H1 (cell line): Measurements from ENCODE around the gene NAV2. TPM values are rescaled to one million over a fixed set of nuclear protein-coding genes. Genes with fewer than 3 reads are reported as not detected.

Experiments used
- CTCF ChIA-PET: fragments of 300-600 bp; sonication (Branson Sonifier 250); formaldehyde crosslinking; loops from one replicate; lab custom pipeline; 2021; ENCODE audit not compliant: partially characterized antibody; lab: Charles Lee
- POLR2A ChIA-PET: fragments of 300-600 bp; sonication (Branson Sonifier 250); formaldehyde crosslinking; loops from one replicate; lab custom pipeline; 2021; ENCODE audit warnings: inconsistent platforms; ENCODE audit not compliant: partially characterized antibody; lab: Charles Lee
- DNase-seq, 2 experiments: peaks; one replicate each; pipeline versions ENCODE4 v3.0.0 to v3.0.0-alpha.2; 2010 to 2022; ENCODE audit warnings: low spot score in 2 of 2, low read depth in 1 of 2, mixed read lengths in 1 of 2
- FAIRE-seq: peaks from 2 replicates; lab custom pipeline; 2011; peaks lifted over from hg19 to GRCh38; lab: Jason Lieb, UNC
- H2AFZ ChIP-seq: 2 replicates; pipeline ENCODE4 v1.8.1; 2012; ENCODE audit warnings: low read length, inconsistent platforms
- H2AK5ac ChIP-seq: 2 replicates; pipeline ENCODE4 v1.6.1; 2013; ENCODE audit warnings: low read depth, low read length
- H2BK120ac ChIP-seq: replicated peaks from 2 replicates; pipeline ENCODE3; 2013; ENCODE audit warnings: low read depth, low read length, inconsistent platforms
- H2BK12ac ChIP-seq: 2 replicates; pipeline ENCODE4 v1.6.1; 2013; ENCODE audit warnings: low read depth, low read length
- H2BK15ac ChIP-seq: 2 replicates; pipeline ENCODE4 v1.6.1; 2013; ENCODE audit warnings: low read length
- H2BK20ac ChIP-seq: 2 replicates; pipeline ENCODE4 v1.6.1; 2013; ENCODE audit warnings: low read length
- H2BK5ac ChIP-seq: 2 replicates; pipeline ENCODE4 v1.6.1; 2013; ENCODE audit warnings: low read depth, low read length
- H3K14ac ChIP-seq: 2 replicates; pipeline ENCODE4 v1.6.1; 2013; ENCODE audit warnings: inconsistent platforms; ENCODE audit not compliant: insufficient read length
- H3K18ac ChIP-seq: 2 replicates; pipeline ENCODE4 v1.6.1; 2013; ENCODE audit warnings: low read length; ENCODE audit errors: extremely low read depth
- H3K23ac ChIP-seq: 2 replicates; pipeline ENCODE4 v1.6.1; 2013; ENCODE audit warnings: inconsistent platforms; ENCODE audit not compliant: insufficient read length
- H3K23me2 ChIP-seq: 2 replicates; pipeline ENCODE4 v1.6.1; 2013; ENCODE audit warnings: low read depth, low read length
- H3K27ac ChIP-seq: 2 replicates; pipeline ENCODE4 v1.6.1; 2011; ENCODE audit warnings: low read depth, low read length, inconsistent platforms
- H3K27me3 ChIP-seq, 4 experiments: replicated peaks in 1 of 4; 1 replicate in 1 of 4; 2 replicates in 3 of 4; pipeline versions ENCODE4 v1.6.1 to v1.8.1; 2011 to 2013; ENCODE audit warnings: low read length in 3 of 4, mild to moderate bottlenecking in 3 of 4, inconsistent platforms in 2 of 4, mixed read lengths in 2 of 4, moderate library complexity in 1 of 4; ENCODE audit not compliant: control insufficient read depth in 3 of 4, insufficient read depth in 3 of 4; ENCODE audit errors: extremely low read depth in 1 of 4
- H3K36me3 ChIP-seq, 4 experiments: 2 replicates each; pipeline versions ENCODE4 v1.6.1 to v1.8.1; 2011 to 2013; ENCODE audit warnings: mild to moderate bottlenecking in 4 of 4, low read length in 3 of 4, moderate library complexity in 2 of 4, control low read depth in 1 of 4, inconsistent platforms in 1 of 4; ENCODE audit not compliant: insufficient read depth in 4 of 4, control insufficient read depth in 2 of 4
- H3K4ac ChIP-seq: replicated peaks from 2 replicates; pipeline ENCODE3; 2013; ENCODE audit warnings: low read length, low read depth, mixed read lengths, inconsistent platforms; ENCODE audit not compliant: insufficient read length
- H3K4me1 ChIP-seq, 4 experiments: replicated peaks in 1 of 4; 1 replicate in 1 of 4; 2 replicates in 3 of 4; pipeline versions ENCODE4 v1.6.1 to v1.8.1; 2011 to 2013; ENCODE audit warnings: low read length in 3 of 4, inconsistent platforms in 2 of 4, mixed read lengths in 1 of 4; ENCODE audit not compliant: insufficient read depth in 4 of 4, control insufficient read depth in 3 of 4
- H3K4me2 ChIP-seq, 2 experiments: 2 replicates each; pipeline versions ENCODE4 v1.6.1 to v1.8.1; 2011 to 2013; ENCODE audit warnings: low read depth in 2 of 2, low read length in 2 of 2, control low read depth in 1 of 2, inconsistent platforms in 1 of 2, mild to moderate bottlenecking in 1 of 2; ENCODE audit not compliant: insufficient read depth in 1 of 2
- H3K4me3 ChIP-seq, 4 experiments: fragments of 200-600, 300-600 bp in 1 of 4; sonication (generic), shearing (Covaris generic), sonication (Bioruptor Twin) in 1 of 4; 2 replicates each; pipeline versions ENCODE4 v1.5.1 to v1.8.1; 2011 to 2016; ENCODE audit warnings: low read length in 4 of 4, low read depth in 3 of 4, control low read depth in 2 of 4, inconsistent platforms in 2 of 4, mild to moderate bottlenecking in 2 of 4, mixed read lengths in 1 of 4, moderate library complexity in 1 of 4; ENCODE audit not compliant: insufficient read depth in 2 of 4; ENCODE audit errors: extremely low read depth in 1 of 4
- H3K56ac ChIP-seq: replicated peaks from 2 replicates; pipeline ENCODE3; 2013; ENCODE audit warnings: low read depth, mild to moderate bottlenecking, mixed read lengths, low read length, inconsistent platforms; ENCODE audit not compliant: insufficient read length
- H3K79me1 ChIP-seq: 2 replicates; pipeline ENCODE4 v1.6.1; 2013; ENCODE audit warnings: low read depth, low read length, control low read depth
- H3K79me2 ChIP-seq, 2 experiments: 2 replicates each; pipeline versions ENCODE4 v1.6.1 to v1.8.1; 2012 to 2013; ENCODE audit warnings: low read length in 2 of 2, mild to moderate bottlenecking in 2 of 2, inconsistent platforms in 1 of 2; ENCODE audit not compliant: insufficient read depth in 2 of 2, control insufficient read depth in 1 of 2
- H3K9ac ChIP-seq, 4 experiments: replicated peaks in 1 of 4; 1 replicate in 1 of 4; 2 replicates in 3 of 4; pipeline versions ENCODE4 v1.6.1 to v1.8.1; 2011 to 2013; ENCODE audit warnings: low read depth in 3 of 4, low read length in 3 of 4, control low read depth in 2 of 4, mild to moderate bottlenecking in 2 of 4, moderate library complexity in 2 of 4, inconsistent platforms in 1 of 4; ENCODE audit errors: extremely low read depth in 1 of 4
- H3K9me3 ChIP-seq, 2 experiments: 2 replicates each; pipeline versions ENCODE4 v1.6.1 to v1.8.1; 2012 to 2013; ENCODE audit warnings: mild to moderate bottlenecking in 2 of 2, moderate library complexity in 2 of 2, control low read depth in 1 of 2, inconsistent platforms in 1 of 2, low read depth in 1 of 2, low read length in 1 of 2, mixed read lengths in 1 of 2; ENCODE audit not compliant: insufficient read depth in 2 of 2
- H4K20me1 ChIP-seq, 2 experiments: replicated peaks in 1 of 2; 2 replicates each; pipeline versions ENCODE3 to v1.8.1; 2011 to 2013; ENCODE audit warnings: inconsistent platforms in 2 of 2, low read length in 2 of 2, mild to moderate bottlenecking in 1 of 2; ENCODE audit not compliant: insufficient read depth in 2 of 2, control insufficient read depth in 1 of 2
- H4K5ac ChIP-seq: 2 replicates; pipeline ENCODE4 v1.6.1; 2013; ENCODE audit warnings: low read length, low read depth, mixed read lengths, inconsistent platforms; ENCODE audit not compliant: insufficient read length
- H4K8ac ChIP-seq: 2 replicates; pipeline ENCODE4 v1.8.0; 2013; ENCODE audit warnings: mild to moderate bottlenecking, moderate library complexity, low read length, inconsistent platforms; ENCODE audit not compliant: insufficient read depth; ENCODE audit errors: extremely low read depth
- H4K91ac ChIP-seq: replicated peaks from 2 replicates; pipeline ENCODE3; 2013; ENCODE audit warnings: low read length, mixed read lengths, inconsistent platforms; ENCODE audit not compliant: insufficient read length
- GABPA ChIP-seq: IDR thresholded peaks from 2 replicates; pipeline ENCODE4 v1.6.1; 2011; ENCODE audit warnings: mild to moderate bottlenecking, low read length, moderate library complexity, borderline replicate concordance; ENCODE audit not compliant: insufficient read depth
- GTF2F1 ChIP-seq: IDR thresholded peaks from 2 replicates; pipeline ENCODE4 v1.6.1; 2012; ENCODE audit warnings: low read depth, low read length, improper control_type of control experiment, borderline replicate concordance
- KDM1A ChIP-seq: fragments of 200-600, 300-600 bp; sonication (generic); IDR thresholded peaks from 2 replicates; pipeline ENCODE4 v1.7.1; 2016; ENCODE audit warnings: mild to moderate bottlenecking, low read length, borderline replicate concordance
- PHF8 ChIP-seq: fragments of 200-600 bp; sonication (generic); conservative IDR thresholded peaks from 2 replicates; pipeline ENCODE4 v1.7.1; 2012; ENCODE audit warnings: low read depth, mild to moderate bottlenecking, inconsistent platforms, low read length, moderate library complexity
- SIN3A ChIP-seq, 2 experiments: IDR thresholded peaks in 1 of 2; conservative IDR thresholded peaks in 1 of 2; 2 replicates each; pipeline ENCODE4 v1.6.1; 2011 to 2012; ENCODE audit warnings: low read length in 2 of 2, improper control_type of control experiment in 1 of 2, low read depth in 1 of 2, mild to moderate bottlenecking in 1 of 2
- SIX5 ChIP-seq: IDR thresholded peaks from 2 replicates; pipeline ENCODE4 v1.6.1; 2011; ENCODE audit warnings: mild to moderate bottlenecking, low read depth, low read length
- SP4 ChIP-seq: IDR thresholded peaks from 2 replicates; pipeline ENCODE4 v1.6.1; 2012; ENCODE audit warnings: low read length, inconsistent platforms
- TBP ChIP-seq: IDR thresholded peaks from 2 replicates; pipeline ENCODE4 v1.6.1; 2011; ENCODE audit warnings: low read depth, low read length, improper control_type of control experiment
- WGBS, 2 experiments: shearing (Covaris generic) in 1 of 2; methylation state at CpG; one replicate each; pipeline versions ENCODE4 v1.1.6 to v1.1.7; 2013 to 2015; ENCODE audit warnings: low lambda C conversion rate in 2 of 2, mixed read lengths in 2 of 2, inconsistent platforms in 1 of 2, low coverage in 1 of 2, missing lambda C conversion rate in 1 of 2; ENCODE audit not compliant: insufficient replicate concordance in 2 of 2, insufficient coverage in 1 of 2, insufficient read length in 1 of 2; ENCODE audit errors: extremely low coverage in 1 of 2, missing lambda C conversion rate in 1 of 2; 5-methylcytosine and 5-hydroxymethylcytosine counted together
- polyA plus RNA-seq, 7 experiments: library from polyadenylated mRNA; depleted of rRNA in 3 of 7; stranded (reverse) in 5 of 7; unstranded in 2 of 7; fragments of >200 nt in 5 of 7; fragments of 200-250 nt in 2 of 7; gene quantifications; 1 replicate in 5 of 7; 2 replicates in 1 of 7; 4 replicates in 1 of 7; pipeline versions ENCODE4 v1.2.1 to v1.2.3, GENCODE V29; 2011 to 2013; ENCODE audit warnings: missing spikeins in 2 of 7, mixed read lengths in 2 of 7
- total RNA-seq: library from RNA; stranded (reverse); fragmentation: NEBNext Ultra II Directional; extraction: Animal tissue kit (Norgen Biotek cat#: 25700); gene quantifications from 2 replicates; pipeline ENCODE4 v1.2.1, GENCODE V29; 2021
- TF ChIP-seq, protein P1 (sequence below): IDR thresholded peaks from 2 replicates; pipeline ENCODE4 v1.6.1; 2011; ENCODE audit warnings: low read length, improper control_type of control experiment

NAV2 gene
- total and polyA plus RNA-seq, 2 of the 8 experiments (the other 6 are each of a cell fraction or from before 2014, with no cell fraction given), result 35.6 to 73.6 TPM

- no peak overlapping the region for H3K14ac ChIP-seq
- no peak for DNase-seq
- H2BK12ac ChIP-seq, result peak overlapping the region; percentile 29; the same call in 1 of the 2 replicates
- H3K23ac ChIP-seq, result no peak overlapping the region
- no peak overlapping the region for H2BK15ac ChIP-seq
- H4K8ac ChIP-seq, result no peak overlapping the region
- H3K56ac ChIP-seq, result no peak overlapping the region
- no peaks in the 10 kb centered on the region for H3K9me3 ChIP-seq
- no peaks in the 10 kb centered on the region for H3K79me2 ChIP-seq
- no peak overlapping the region for H4K5ac ChIP-seq
- no peaks in the 10 kb centered on the region for H3K36me3 ChIP-seq
- WGBS, 2 experiments, result 84% methylated on average over 8 of the region's 8 CpGs; no CpG with 5 or more reads in 1 of the 2 experiments
- no peak overlapping the region for H4K91ac ChIP-seq
- no peak overlapping the region; a peak in 1 of 4 replicates for H3K4me2 ChIP-seq
- no peak for FAIRE-seq
- no peak overlapping the region for H2AK5ac ChIP-seq
- H3K4me1 ChIP-seq, result peaks cover 0 to 12% (median 7%) of the 10 kb centered on the region in 4 experiments; a peak in 5 of 7 replicates
- H2AFZ ChIP-seq, result no peak overlapping the region
- H3K4ac ChIP-seq, result no peak overlapping the region
- no peak overlapping the region for H2BK20ac ChIP-seq
- H3K18ac ChIP-seq, result no peak overlapping the region
- ChIA-PET POLR2A (interaction anchor here (1.4 to 1.8 kb wide), 2 partner anchors 13 to 15 kb away, joined by 3 to 10 read pairs; partner anchors contain the start of gene NAV2), CTCF (interaction anchor here (0.7 to 3.4 kb wide), 18 partner anchors 10 to 622 kb away, joined by 3 to 16 read pairs (median 4); no protein-coding TSS in a partner anchor)
- TF ChIP-seq, protein P1, sequence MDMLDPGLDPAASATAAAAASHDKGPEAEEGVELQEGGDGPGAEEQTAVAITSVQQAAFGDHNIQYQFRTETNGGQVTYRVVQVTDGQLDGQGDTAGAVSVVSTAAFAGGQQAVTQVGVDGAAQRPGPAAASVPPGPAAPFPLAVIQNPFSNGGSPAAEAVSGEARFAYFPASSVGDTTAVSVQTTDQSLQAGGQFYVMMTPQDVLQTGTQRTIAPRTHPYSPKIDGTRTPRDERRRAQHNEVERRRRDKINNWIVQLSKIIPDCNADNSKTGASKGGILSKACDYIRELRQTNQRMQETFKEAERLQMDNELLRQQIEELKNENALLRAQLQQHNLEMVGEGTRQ, result no peak
- TF ChIP-seq PHF8 (no peak), SIX5 (no peak), SIN3A (conservative IDR thresholded peaks at IDR 0.05 in 1 of 2, IDR thresholded peaks at IDR 0.05 in 1 of 2; ENCODE audit: low read depth in 1 of 2, low read length in 2 of 2) (no peak), TBP (no peak), SP4 (no peak), GABPA (no peak), GTF2F1 (no peak), KDM1A (no peak)
- H3K27ac ChIP-seq, result no peak overlapping the region
- H4K20me1 ChIP-seq, result no peaks in the 10 kb centered on the region
- H3K79me1 ChIP-seq, result no peaks in the 10 kb centered on the region
- H3K27me3 ChIP-seq, result no peaks in the 10 kb centered on the region; a peak in 1 of 7 replicates
- H2BK120ac ChIP-seq, result no peak overlapping the region
- H3K9ac ChIP-seq, result no peak overlapping the region
- no peak overlapping the region for H3K4me3 ChIP-seq
- no peak overlapping the region for H2BK5ac ChIP-seq
- H3K23me2 ChIP-seq, result no peaks in the 10 kb centered on the region
Measured at GRCh38 chr11:19698493-19699292, 13.9 kb upstream of the NAV2 start.
